H1 (cell line): ENCODE results near the gene CAMK1G. TPM values are rescaled to one million over a fixed set of nuclear protein-coding genes. Genes with fewer than 3 reads are reported as not detected.

Experiments
- CHD7 ChIP-seq: fragments of 300-600 bp; sonication (generic); IDR thresholded peaks from 2 replicates; pipeline ENCODE4 v1.7.1; 2012; ENCODE audit warnings: low read length, moderate library complexity, mild to moderate bottlenecking, inconsistent platforms; ENCODE audit not compliant: insufficient replicate concordance
- EGR1 ChIP-seq: IDR thresholded peaks from 2 replicates; pipeline ENCODE4 v1.6.1; 2011; ENCODE audit warnings: low read depth, low read length, borderline replicate concordance
- HDAC6 ChIP-seq: IDR thresholded peaks from one replicate; pipeline ENCODE4 v1.7.1; 2012; ENCODE audit warnings: low read depth, mild to moderate bottlenecking, inconsistent platforms, low read length, moderate library complexity
- MAX ChIP-seq: IDR thresholded peaks from 2 replicates; pipeline ENCODE4 v1.6.1; 2012; ENCODE audit warnings: inconsistent platforms
- POLR2AphosphoS5 ChIP-seq: IDR thresholded peaks from 2 replicates; pipeline ENCODE4 v1.6.1; 2011; ENCODE audit warnings: low read depth, low read length
- SP4 ChIP-seq: IDR thresholded peaks from 2 replicates; pipeline ENCODE4 v1.6.1; 2012; ENCODE audit warnings: low read length, inconsistent platforms
- polyA plus RNA-seq, 7 experiments: library from polyadenylated mRNA; depleted of rRNA in 3 of 7; stranded (reverse) in 5 of 7; unstranded in 2 of 7; fragments of >200 nt in 5 of 7; fragments of 200-250 nt in 2 of 7; gene quantifications; 1 replicate in 5 of 7; 2 replicates in 1 of 7; 4 replicates in 1 of 7; pipeline versions ENCODE4 v1.2.1 to v1.2.3, GENCODE V29; 2011 to 2013; ENCODE audit warnings: missing spikeins in 2 of 7, mixed read lengths in 2 of 7
- total RNA-seq: library from RNA; stranded (reverse); fragmentation: NEBNext Ultra II Directional; extraction: Animal tissue kit (Norgen Biotek cat#: 25700); gene quantifications from 2 replicates; pipeline ENCODE4 v1.2.1, GENCODE V29; 2021

The CAMK1G gene
- total and polyA plus RNA-seq, 2 of the 8 experiments (the other 6 are each of a cell fraction or from before 2014, with no cell fraction given): 1.00 to 1.0 TPM

GRCh38 chr1:209645574-209646452 lies 62.3 kb downstream of the CAMK1G start (continued):
- TF ChIP-seq CHD7 (no peak), MAX (no peak), POLR2AphosphoS5 (no peak), SP4 (no peak), HDAC6 (no peak), EGR1 (no peak)
- TF ChIP-seq, all 59 proteins: peak for 0
